NT2/D1 (cell line): ENCODE measurements around the gene PTPN1.

Experiments used
- SUZ12 ChIP-seq: IDR thresholded peaks from 2 replicates; pipeline ENCODE4 v1.6.1; 2011; ENCODE audit not compliant: insufficient read length, insufficient read depth; ENCODE audit errors: extremely low read depth
- ZNF274 ChIP-seq: IDR thresholded peaks from 2 replicates; pipeline ENCODE4 v1.6.1; 2011; ENCODE audit warnings: mild to moderate bottlenecking, low read depth, low read length

DNA sequence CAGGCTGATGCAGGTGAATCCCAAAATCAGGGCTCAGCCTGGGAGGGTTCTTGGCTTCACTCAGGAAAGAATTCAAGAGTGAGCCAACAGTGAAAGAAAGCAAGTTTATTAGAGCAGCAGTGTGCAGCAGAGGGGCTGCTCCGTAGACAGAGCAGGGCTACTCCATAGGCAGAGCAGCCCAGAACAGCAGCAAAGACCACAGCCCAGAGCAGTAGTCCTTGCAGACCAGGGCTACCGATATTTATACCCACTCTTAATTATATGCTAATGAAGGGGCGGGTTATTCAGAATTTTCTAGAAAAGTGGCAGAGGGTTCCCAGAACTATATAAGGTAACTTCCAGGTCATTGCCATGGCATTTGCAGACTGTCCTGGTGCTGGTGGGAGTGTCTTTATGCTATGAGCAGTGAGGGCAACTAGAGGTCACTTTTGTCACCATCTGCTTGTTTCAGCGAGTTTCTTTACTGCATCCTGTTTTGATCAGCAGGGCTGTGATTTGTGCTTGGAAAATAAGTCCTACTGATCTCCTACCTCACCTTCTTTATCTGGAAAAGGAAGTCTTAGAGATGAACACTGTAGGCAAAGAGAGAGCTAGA, 39.8 kb upstream of the PTPN1 start:
- TF ChIP-seq ZNF274 (no peak), SUZ12 (no peak)
